Femur (tissue), 1 donor: ENCODE data around the gene TIMM8B.
"Not testable (repeated sequence)": the region's sequence is repeated elsewhere in the genome, so short reads cannot be mapped to it uniquely, and the experiment has no call there.

ENCODE experiments used
- DNase-seq: peaks from one replicate; pipeline ENCODE4 v3.0.0-alpha.2; 2017

Gene TIMM8B

DNA sequence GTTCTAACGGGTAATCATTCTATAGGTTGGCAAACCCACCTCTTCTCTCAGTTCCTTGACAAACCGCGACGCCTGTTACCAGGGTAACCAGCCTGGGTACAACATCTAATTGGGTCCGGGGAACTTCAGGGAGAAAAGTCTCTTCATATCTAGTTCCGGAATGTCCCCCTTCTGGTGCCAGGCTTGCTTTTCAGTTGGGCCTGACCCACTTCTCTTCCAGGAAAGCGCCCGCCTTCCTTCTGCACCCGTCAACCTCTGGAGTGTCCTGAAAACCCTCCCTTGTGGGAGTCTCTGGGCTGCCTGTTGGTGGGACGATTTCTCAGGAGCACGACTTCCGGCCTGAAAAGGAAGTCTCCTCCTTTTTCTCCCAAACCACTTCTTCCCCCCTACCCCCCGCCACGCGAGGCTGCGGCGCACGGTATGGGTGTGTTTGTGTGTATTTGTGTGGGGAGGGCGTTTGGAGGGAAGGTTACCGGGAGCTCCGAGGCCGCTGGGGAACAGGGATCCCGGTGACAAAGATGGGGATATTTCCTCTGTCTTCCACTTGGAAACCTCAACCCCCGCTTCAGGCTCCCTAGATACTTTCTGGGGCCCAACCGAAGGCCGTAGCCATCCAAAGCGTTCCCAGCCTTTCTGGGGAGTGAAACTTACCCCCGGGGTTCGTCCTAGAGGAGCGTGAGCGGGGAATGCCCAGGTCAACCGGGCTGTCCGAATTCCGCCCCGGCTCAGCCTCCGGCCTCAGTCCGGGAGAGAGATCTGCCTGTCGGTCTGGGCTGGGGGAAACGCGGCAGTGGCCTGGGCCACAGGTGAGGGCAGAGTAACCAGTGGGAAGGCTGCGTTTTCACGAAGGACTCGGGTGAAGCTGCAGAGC lies 12.4 kb downstream of the TIMM8B start, which contains the start of the genes NKAPD1 and PIH1D2:
Gene NKAPD1, plus strand, starts transcription at position 359 of the 871 bp plus-strand sequence. CDS start 1,276 bp downstream, outside the sequence.
Gene PIH1D2, minus strand, starts transcription at position 77 of the 871 bp plus-strand sequence. CDS start 843 bp downstream, outside the sequence.
- DNase-seq: peak; percentile 88

DNA sequence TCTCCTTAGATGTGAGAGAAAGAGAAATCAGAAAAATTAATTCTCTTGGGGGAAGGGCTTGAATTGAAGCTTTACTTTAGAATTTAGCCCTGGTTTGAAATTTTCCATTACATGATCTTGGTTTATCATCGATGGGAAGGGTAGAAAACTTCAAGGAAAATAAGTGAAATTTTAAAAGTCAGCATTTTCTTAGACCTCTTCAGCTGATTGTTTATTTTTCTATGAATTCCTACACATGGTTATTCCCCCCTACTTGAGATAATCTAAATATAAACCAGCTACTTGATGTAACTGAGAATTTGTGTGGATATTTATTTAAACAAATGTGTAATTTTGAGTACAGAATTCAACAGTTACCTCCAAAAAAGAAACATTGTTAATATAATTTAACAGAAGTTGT lies 23.6 kb downstream of the TIMM8B start:
- DNase-seq: no peak

- DNase-seq: no peak
Measured at GRCh38 chr11:112058103-112058502, 28.5 kb downstream of the TIMM8B start.

DNA sequence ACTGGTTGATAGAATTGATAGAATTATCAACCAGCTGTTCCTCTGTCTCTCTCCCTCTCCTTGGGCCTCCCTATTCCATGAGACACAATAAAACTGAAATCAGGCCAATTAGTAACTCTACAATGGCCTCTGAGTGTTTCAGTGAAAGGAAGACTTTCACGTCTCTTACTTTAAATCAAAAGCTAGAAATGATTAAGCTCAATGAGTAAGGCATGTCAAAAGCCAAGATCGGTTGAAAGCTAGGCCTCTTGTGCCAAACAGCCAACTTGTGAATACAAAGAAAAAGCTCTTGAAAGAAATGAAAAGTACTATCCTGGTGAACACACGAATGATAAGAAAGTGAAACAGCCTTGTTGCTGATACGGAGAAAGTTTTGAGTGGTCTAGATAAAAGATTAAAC lies 29.4 kb downstream of the TIMM8B start:
- no peak for DNase-seq

DNA sequence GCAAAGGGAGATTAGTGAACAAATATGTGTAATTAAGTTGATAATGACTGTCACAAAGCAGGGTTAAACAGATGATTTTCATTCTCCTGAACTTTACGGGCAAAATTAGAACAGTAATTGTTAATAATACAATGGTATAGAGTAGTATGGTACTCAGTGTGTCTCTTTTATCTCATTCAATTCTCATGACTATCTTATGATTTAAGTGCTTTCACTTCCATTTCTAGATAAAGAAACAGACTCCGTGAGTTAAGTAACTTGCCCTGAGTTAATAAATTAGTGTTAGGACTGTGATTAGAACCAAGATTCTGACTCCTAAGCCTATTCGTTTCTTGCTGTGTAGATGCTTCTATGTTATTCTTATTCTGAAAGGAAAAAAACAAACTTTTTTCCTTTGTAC lies 34.8 kb downstream of the TIMM8B start:
- DNase-seq: no peak

DNA sequence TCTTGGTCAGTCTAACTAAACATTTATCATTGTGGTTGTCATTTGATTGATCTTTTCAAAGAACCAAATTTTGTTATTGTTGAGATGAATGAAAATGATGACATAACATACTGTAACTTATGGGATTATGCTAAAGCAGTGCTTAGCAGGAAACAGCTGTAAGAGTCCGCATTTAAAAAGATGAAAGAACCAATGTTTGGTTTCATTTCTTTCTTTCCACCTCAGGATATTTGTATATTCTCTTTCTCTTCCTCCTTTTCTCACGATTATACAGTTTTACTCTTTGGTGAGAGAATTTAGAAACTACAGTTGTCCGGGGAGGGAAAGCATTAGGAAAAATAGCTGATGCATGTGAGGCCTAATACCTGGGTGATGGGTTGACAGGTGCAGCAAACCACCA lies 35.8 kb downstream of the TIMM8B start:
- DNase-seq: no peak

DNA sequence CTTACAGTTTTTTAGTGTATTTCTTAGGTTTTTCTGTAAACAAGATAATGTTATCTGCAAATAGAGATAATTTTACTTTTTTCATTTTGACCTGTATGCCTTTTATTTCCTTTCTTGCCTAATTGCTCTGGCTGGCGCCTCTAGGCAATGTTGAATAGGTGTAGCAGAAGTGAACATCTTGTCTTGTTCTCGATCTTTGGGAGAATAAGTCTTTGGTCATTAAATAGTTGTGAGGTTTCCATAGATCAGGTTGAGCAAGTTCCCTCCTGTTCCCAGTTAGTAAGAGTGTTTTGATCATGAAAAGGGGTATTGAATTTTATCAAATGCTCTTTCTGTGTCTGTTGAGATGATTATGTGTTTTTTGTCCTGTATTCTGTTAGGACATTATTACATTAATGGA lies 36.8 kb downstream of the TIMM8B start:
- no peak for DNase-seq

GRCh38 chr11:112048256-112048655 lies 38.3 kb downstream of the TIMM8B start:
- not testable (repeated sequence) for DNase-seq

DNA sequence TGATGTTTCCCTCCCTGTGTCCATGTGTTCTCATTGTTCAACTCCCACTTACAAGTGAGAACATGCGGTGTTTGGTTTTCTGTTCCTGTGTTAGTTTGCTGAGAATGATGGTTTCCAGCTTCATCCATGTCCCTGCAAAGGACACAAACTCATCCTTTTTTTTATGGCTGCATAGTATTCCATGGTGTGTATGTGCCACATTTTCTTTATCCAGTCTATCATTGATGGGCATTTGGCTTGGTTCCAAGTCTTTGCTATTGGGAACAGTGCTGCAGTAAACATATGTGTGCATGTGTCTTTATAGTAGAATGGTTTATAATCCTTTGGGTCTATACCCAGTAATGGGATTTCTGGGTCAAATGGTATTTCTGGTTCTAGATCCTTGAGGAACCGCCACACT lies 39.9 kb downstream of the TIMM8B start:
- DNase-seq: not testable (repeated sequence)

DNA sequence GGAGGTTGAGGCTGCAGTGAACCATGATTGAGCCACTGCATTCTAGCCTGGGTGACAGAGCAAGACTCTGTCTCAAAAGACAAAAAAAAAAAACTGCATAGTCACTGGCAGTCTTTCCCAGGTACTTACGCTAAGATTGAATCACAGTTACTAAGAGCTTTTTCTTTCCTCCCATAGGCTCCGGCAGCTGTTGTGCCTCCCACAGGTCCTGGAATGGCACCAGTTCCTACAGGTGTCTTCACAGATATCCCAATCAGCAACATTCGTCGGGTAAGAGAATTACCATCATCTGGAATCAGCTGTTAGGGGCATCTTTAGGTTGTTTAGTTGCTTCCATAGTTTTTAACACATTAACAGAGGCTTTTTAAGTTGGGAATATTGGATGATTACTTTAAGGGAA lies 41.6 kb downstream of the TIMM8B start:
- no peak for DNase-seq

- no peak for DNase-seq
Measured at GRCh38 chr11:112042961-112043304, 43.6 kb downstream of the TIMM8B start.

DNA sequence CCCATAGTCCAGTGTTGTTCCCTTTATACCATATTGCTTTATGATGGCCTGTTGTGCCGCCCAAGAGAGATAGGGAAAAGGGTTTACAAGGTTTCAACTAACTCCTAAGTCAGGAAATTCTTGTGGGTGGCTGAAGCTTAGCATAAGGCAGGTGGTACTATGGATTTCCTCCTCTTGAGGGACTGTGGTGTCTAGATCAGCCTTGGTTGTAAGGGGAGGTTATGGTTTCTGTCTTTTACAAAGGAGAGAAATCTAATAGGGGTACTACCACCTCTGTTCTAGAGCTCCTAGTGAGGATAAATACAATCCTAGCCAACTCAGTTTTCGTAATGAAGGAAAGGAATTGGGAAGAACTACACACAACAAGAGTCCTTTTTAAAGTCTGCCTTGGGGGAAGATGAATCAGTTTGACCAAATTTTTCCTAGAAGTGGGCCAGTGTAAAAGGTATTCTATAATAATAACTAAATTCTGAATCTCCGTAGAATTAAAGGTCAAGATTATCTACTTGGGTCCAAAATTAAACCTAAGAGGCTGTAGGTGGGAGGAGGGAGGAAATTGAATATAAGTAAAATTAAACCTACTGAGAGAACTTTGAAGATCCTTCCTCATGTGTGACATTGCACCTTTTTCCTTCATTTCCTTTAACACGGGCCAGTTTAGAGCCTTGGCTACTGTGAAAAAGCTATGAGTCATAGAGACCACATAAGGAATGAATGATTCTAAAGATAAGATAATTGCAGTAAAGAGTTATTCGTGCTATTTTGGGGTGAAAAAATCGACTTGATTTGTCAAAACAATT lies 44.2 kb downstream of the TIMM8B start:
- DNase-seq: no peak

DNA sequence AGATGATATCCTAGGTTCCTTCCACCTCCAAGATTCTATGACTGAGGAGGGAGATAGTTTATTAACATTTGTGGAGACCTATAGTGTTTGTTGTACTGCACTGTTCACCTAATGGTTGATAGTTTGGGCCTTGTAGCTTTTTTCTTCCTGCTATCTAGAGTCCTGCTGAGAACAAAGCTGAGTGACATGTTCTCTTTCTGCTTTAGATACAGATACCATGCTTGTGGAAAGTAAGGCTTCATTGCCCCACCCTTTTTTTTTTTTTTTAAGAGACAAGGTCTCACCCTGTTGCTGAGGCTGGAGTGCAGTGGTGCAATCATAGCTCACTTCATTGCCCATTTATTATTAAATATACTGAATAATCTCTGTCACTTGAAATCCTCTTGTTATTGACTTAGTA lies 49.0 kb downstream of the TIMM8B start:
- no peak for DNase-seq
